Tibial artery (tissue), 4 donors: Measurements from ENCODE around the gene FBXO27.

Experiments used
- DNase-seq, 2 donors: peaks; one replicate each; pipeline ENCODE4 v3.0.0-alpha.2; 2019
- H3K27ac ChIP-seq, 2 donors: fragments of 200-600 bp; sonication (generic) in 1 of 2; 1 replicate in 1 of 2; 2 replicates in 1 of 2; pipeline ENCODE4 v1.5.1; 2018 to 2019; ENCODE audit warnings: mild to moderate bottlenecking in 1 of 2
- H3K27me3 ChIP-seq, 2 donors: fragments of 200-600 bp; sonication (generic) in 1 of 2; one replicate each; pipeline versions ENCODE4 v1.5.1 to v1.6.0; 2016 to 2019
- H3K36me3 ChIP-seq, 3 donors: fragments of 200-600 bp; sonication (generic) in 2 of 3; one replicate each; pipeline ENCODE4 v1.5.1; 2016 to 2019; ENCODE audit warnings: mild to moderate bottlenecking in 2 of 3
- H3K4me1 ChIP-seq, 4 donors: fragments of 200-600 bp; sonication (generic) in 2 of 4; 1 replicate in 3 of 4; 2 replicates in 1 of 4; pipeline ENCODE4 v1.5.1; 2016 to 2019
- H3K4me3 ChIP-seq, 2 donors: fragments of 200-600 bp; sonication (generic) in 1 of 2; 1 replicate in 1 of 2; 2 replicates in 1 of 2; pipeline ENCODE4 v1.5.1; 2018 to 2019; ENCODE audit warnings: mild to moderate bottlenecking in 2 of 2
- H3K9me3 ChIP-seq, 3 donors: fragments of 200-600 bp; sonication (generic) in 1 of 3; one replicate each; pipeline ENCODE4 v1.5.1; 2016 to 2019
- CTCF ChIP-seq, 2 experiments: fragments of 200-600 bp in 1 of 2; fragments of 450-650 bp in 1 of 2; IDR thresholded peaks; one replicate each; pipeline ENCODE4 v1.5.1; 2017 to 2019; ENCODE audit warnings: antibody characterized with exemption in 2 of 2, mild to moderate bottlenecking in 1 of 2, moderate library complexity in 1 of 2
- intact Hi-C: fragments of 100-400 bp; cut with DNase I; formaldehyde crosslinking; loops from one replicate; pipeline ENCODE4 v1.15.0; 2023; ENCODE audit warnings: low total_unique reads

Gene FBXO27

DNA sequence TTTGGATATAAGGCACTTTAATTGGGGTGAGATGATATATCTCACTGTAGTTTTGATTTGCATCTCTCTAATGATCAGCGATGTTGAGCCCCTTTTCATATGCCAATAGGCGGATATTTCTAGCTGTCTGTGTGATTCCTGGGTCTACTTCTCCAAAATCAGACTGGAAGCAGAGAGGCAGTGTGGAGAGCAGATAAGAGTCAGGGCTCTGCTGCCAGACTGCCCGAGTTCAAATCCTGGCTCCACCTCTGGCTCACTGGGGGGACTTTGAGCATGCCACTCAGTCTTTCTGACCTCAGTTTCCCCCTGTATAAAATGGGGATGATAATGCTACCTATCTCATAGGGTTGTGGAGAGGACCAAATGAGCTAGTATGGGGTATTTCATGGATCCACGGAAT, 27.8 kb upstream of the FBXO27 start:
- Histone ChIP-seq H3K9me3 (no peaks in the 10 kb centered on the region), H3K4me3 (no peak overlapping the region), H3K27ac (no peak overlapping the region), H3K27me3 (peaks cover 0 to 3% of the 10 kb centered on the region in 2 donors), H3K4me1 (no peaks in the 10 kb centered on the region), H3K36me3 (no peaks in the 10 kb centered on the region)
- intact Hi-C loops = no loop called here
- no peak for DNase-seq
- TF ChIP-seq CTCF (IDR thresholded peaks at IDR 0.05) = no peak

GRCh38 chr19:39059302-39059701, 27.0 kb upstream of the FBXO27 start:
- no peak for DNase-seq
- no peak overlapping the region for H3K4me3 ChIP-seq
- H3K9me3 ChIP-seq = peaks cover 0 to 7% (median 4%) of the 10 kb centered on the region in 3 donors
- no peaks in the 10 kb centered on the region for H3K36me3 ChIP-seq
- intact Hi-C loops = no loop called here
- no peak overlapping the region for H3K27ac ChIP-seq
- no peak for TF ChIP-seq CTCF (IDR thresholded peaks at IDR 0.05)
- no peaks in the 10 kb centered on the region for H3K4me1 ChIP-seq
- peaks cover 0 to 3% of the 10 kb centered on the region in 2 donors for H3K27me3 ChIP-seq

- Histone ChIP-seq H3K36me3 (no peaks in the 10 kb centered on the region), H3K4me3 (no peak overlapping the region), H3K9me3 (peaks cover 0 to 7% (median 5%) of the 10 kb centered on the region in 3 donors), H3K4me1 (no peaks in the 10 kb centered on the region), H3K27ac (no peak overlapping the region), H3K27me3 (peaks cover 0 to 3% of the 10 kb centered on the region in 2 donors)
- no peak for DNase-seq
- TF ChIP-seq CTCF (IDR thresholded peaks at IDR 0.05) = no peak
- intact Hi-C loops = no loop called here
Observed at GRCh38 chr19:39057615-39058014, 25.3 kb upstream of the FBXO27 start.

GRCh38 chr19:39054091-39054470, 21.7 kb upstream of the FBXO27 start:
- no peak for DNase-seq
- intact Hi-C loops = no loop called here
- Histone ChIP-seq H3K9me3 (peaks cover 0 to 7% (median 5%) of the 10 kb centered on the region in 3 donors), H3K4me1 (no peaks in the 10 kb centered on the region), H3K27me3 (peaks cover 0 to 7% of the 10 kb centered on the region in 2 donors), H3K27ac (no peak overlapping the region), H3K36me3 (no peaks in the 10 kb centered on the region), H3K4me3 (no peak overlapping the region)
- no peak for TF ChIP-seq CTCF (IDR thresholded peaks at IDR 0.05)

DNA sequence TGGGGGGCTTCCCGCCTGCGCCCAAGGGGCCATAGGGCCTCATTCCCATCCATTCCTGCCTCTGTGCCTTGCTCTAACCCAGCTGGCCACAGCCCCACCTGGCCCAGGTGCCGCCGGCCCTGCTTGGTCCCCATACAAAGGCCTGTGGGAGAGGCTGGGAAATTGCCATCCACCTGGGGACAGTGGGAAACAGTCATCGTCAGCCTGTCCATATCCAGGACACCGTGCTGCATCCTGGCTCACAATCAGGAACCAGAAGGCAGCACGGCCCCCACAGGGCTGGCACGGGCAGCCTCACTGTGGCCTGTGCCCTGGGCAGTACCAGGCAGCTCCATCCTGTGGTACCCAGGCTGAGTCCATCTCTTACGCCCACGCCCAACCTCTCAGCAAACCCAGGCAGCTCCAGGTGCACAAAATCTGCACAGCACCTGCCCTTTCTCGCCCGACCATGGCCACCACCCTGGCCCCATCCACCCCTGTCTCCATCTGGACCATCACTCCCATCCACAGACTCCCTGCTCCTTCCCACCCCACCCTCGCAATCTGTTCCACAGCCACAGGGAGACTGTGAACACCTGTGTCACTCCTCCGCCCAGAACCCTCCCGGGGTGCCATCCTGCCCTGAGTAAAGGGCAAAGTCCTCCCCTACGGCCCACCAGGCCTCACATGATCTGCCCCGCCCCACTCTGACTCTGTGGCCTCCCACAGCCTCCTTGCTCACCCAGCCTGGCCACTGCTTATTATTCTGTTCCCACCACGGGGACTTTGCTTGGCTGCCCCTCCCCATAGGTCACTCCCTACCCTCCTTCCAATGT, 21.1 kb upstream of the FBXO27 start:
- H3K9me3 ChIP-seq = peaks cover 0 to 7% (median 5%) of the 10 kb centered on the region in 3 donors
- no peaks in the 10 kb centered on the region for H3K4me1 ChIP-seq
- H3K36me3 ChIP-seq = no peaks in the 10 kb centered on the region
- H3K4me3 ChIP-seq = no peak overlapping the region
- peaks cover 0 to 7% of the 10 kb centered on the region in 2 donors for H3K27me3 ChIP-seq
- no peak for DNase-seq
- no peak overlapping the region for H3K27ac ChIP-seq
- intact Hi-C loops = no loop called here
- no peak for TF ChIP-seq CTCF (IDR thresholded peaks at IDR 0.05)
